NCI-H2107 treated with DMSO at 0.1 percent for 48 hours (cell line): Measurements from ENCODE around the gene GALK1.
"Not testable (repeated sequence)": the region's sequence is repeated elsewhere in the genome, so short reads cannot be mapped to it uniquely, and the experiment has no call there.

ENCODE experiments used
- DNase-seq: peaks from one replicate; lab custom pipeline; 2025; ENCODE audit not compliant: unreplicated experiment; lab: John Stamatoyannopoulos, UW

The GALK1 gene

GRCh38 chr17:75784473-75785015 lies 19.6 kb upstream of the GALK1 start, which contains the start of gene UNK:
Gene UNK (plus strand): TSS chr17:75784806. CDS start chr17:75784881, 75 bp downstream.
- DNase-seq: peak; percentile 93

- DNase-seq: peak; percentile 67
Observed at GRCh38 chr17:75783803-75784472, 18.9 kb upstream of the GALK1 start.

GRCh38 chr17:75783069-75783783 lies 18.2 kb upstream of the GALK1 start:
- DNase-seq: no peak

- DNase-seq: no peak
Observed at GRCh38 chr17:75779987-75780889, 15.2 kb upstream of the GALK1 start.

- peak; percentile 98 for DNase-seq
Observed at GRCh38 chr17:75779250-75779986, 14.4 kb upstream of the GALK1 start.

- DNase-seq: peak; percentile 44
Observed at GRCh38 chr17:75778861-75779249, 13.9 kb upstream of the GALK1 start.

GRCh38 chr17:75778066-75778860 lies 13.3 kb upstream of the GALK1 start:
- DNase-seq: not testable (repeated sequence)

GRCh38 chr17:75777296-75777922 lies 12.4 kb upstream of the GALK1 start:
- DNase-seq: no peak

GRCh38 chr17:75776386-75777295 lies 11.6 kb upstream of the GALK1 start:
- no peak for DNase-seq

GRCh38 chr17:75774991-75775668 lies 10.1 kb upstream of the GALK1 start:
- no peak for DNase-seq

GRCh38 chr17:75774471-75774990 lies 9.5 kb upstream of the GALK1 start:
- DNase-seq: no peak

GRCh38 chr17:75773808-75774470 lies 8.9 kb upstream of the GALK1 start:
- no peak for DNase-seq

GRCh38 chr17:75773121-75773807 lies 8.3 kb upstream of the GALK1 start:
- DNase-seq: no peak

- no peak for DNase-seq
Observed at GRCh38 chr17:75771334-75772281, 6.6 kb upstream of the GALK1 start.

- no peak for DNase-seq
Observed at GRCh38 chr17:75769536-75769935, 4.5 kb upstream of the GALK1 start.
